ENCODE results near the gene ASPHD2.
"Not testable (repeated sequence)": the region's sequence is repeated elsewhere in the genome, so short reads cannot be mapped to it uniquely, and the experiment has no call there.

Gene ASPHD2

GRCh38 chr22:26417406-26417805 is 11.7 kb upstream of the ASPHD2 start:
- no peak for DNase-seq

GRCh38 chr22:26418620-26419019 is 10.4 kb upstream of the ASPHD2 start:
- DNase-seq, result no peak

- no peak for DNase-seq
These were observed 2.1 kb upstream of the ASPHD2 start for GRCh38 chr22:26426924-26427323.

- no peak for DNase-seq
These were observed 612 bp downstream of the ASPHD2 start for GRCh38 chr22:26429458-26430286.

DNA sequence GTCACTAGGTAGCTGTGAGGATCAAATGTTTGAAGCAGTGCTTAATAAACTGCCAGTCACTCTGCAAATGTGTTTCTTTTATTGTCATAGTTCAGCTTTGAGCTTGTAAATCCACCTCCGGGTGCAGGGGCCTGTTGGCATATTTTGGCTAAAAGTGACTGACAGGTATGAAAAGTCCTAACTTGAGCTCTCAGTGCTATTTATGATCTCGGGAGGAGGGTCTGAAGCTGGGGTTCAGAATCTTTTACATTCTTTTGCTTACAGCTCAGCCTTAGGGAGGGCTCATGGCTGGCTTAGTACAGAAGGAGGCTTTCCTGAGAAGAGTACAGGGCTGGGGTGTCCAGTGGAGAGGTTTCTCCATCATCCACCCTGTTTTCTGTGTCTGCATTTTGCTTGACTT is 1.5 kb downstream of the ASPHD2 start:
- no peak for DNase-seq

DNA sequence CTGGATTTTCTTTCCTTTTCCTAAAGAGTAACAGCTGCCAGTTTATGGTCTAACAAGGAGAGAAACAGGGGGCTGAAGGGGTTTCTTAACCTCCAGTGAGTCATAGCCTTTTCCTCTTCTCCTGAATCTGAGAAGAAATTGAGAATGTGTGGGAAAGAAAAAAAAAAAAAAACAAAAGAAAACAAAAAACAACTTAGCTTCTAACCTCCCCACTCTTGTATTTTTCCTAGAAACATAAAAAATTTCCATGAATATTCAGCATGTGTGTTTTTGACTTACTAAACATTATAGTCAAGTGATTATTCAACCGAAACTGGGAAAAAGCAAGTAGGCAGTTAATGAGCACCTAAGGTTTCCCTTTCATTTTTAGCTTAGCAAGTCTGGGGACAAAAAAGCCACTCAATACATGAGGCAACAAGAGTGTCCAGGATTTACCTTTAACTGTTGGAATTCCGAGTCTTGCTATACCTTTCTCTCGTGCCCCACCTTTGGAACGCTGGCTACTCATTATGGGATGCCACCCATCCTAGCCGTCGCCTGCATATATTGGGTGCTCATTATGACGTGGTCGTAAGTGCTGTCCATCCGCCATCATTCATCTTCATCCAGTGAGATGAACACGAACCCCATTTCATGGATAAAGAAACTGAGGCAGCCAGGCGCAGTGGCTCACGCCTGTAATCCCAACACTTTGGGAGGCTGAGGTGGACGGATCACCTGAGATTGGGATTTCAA is 2.4 kb downstream of the ASPHD2 start:
- no peak for DNase-seq

GRCh38 chr22:26432619-26433311 is 3.7 kb downstream of the ASPHD2 start:
- DNase-seq, result no peak

GRCh38 chr22:26433805-26434204 is 4.7 kb downstream of the ASPHD2 start:
- no peak for DNase-seq

- no peak for DNase-seq
These were observed 6.5 kb downstream of the ASPHD2 start for GRCh38 chr22:26435327-26436093.

DNA sequence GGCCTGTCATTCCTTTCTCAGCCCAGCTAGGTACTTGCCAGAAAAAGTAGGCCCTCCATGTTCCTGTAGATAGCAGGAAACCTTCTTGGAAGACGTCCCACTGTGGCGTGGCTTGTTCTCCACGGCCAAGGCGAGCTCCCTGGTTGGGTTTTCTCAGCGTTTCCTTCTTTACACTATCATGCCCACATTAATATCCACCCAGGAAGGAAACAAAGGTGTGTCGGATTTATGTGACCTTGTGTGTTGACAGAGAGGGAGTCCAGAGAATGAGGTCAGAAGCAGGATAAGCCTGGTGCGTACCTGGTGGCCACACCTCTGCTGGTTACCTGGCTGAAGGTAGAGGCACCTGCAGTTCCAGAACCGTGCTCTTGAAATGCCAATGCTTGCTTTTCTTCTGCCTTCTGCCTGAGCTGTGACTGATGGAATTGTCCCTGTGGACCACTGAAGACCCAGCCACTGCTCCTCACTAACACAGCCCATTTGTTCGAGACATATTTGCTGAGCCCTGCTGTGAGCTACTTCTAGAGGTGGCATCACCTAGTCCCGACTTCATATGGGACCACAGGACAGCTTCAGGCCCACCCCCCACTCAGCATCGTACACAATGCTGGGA is 7.9 kb downstream of the ASPHD2 start:
- no peak for DNase-seq

DNA sequence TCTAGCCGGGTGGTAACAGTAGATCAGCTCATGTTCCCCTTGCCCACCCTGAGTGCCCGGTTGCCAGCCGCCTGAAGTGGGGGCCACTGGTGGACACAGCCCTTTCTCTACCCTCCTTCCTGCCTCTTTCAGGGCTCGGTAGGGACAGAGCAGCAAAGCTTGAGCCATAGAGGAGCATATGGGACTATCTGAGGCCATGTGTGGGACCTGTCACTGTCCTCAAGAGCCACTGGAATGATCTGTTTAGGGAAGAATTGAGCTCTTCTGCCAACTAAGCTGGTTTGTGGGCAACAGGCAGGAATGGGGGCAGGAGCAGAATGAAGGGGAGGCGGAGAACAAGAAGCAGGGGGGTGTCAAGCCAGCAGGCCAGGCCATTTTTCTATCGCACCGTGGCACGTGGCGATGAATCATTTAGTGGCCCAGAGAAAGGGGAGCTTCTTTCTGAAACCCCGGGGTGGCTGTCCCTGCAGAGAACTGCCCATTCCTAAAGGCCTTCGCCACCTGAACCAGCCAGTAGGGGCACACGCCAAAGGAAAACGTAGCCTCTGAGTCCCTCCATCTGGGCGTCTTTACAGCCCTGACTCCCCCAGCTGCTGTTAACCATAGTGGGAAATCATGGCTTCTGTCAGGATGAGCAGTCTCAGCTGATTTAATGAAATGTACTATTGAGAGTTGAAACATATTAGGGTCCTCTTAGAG is 8.8 kb downstream of the ASPHD2 start:
- DNase-seq, result no peak

GRCh38 chr22:26438776-26439175 is 9.7 kb downstream of the ASPHD2 start:
- DNase-seq, result not testable (repeated sequence)

- no peak for DNase-seq
These were observed 10.5 kb downstream of the ASPHD2 start for GRCh38 chr22:26439559-26439958.

- peak; percentile 2 for DNase-seq
These were observed 13.2 kb downstream of the ASPHD2 start for GRCh38 chr22:26442086-26442756.

DNA sequence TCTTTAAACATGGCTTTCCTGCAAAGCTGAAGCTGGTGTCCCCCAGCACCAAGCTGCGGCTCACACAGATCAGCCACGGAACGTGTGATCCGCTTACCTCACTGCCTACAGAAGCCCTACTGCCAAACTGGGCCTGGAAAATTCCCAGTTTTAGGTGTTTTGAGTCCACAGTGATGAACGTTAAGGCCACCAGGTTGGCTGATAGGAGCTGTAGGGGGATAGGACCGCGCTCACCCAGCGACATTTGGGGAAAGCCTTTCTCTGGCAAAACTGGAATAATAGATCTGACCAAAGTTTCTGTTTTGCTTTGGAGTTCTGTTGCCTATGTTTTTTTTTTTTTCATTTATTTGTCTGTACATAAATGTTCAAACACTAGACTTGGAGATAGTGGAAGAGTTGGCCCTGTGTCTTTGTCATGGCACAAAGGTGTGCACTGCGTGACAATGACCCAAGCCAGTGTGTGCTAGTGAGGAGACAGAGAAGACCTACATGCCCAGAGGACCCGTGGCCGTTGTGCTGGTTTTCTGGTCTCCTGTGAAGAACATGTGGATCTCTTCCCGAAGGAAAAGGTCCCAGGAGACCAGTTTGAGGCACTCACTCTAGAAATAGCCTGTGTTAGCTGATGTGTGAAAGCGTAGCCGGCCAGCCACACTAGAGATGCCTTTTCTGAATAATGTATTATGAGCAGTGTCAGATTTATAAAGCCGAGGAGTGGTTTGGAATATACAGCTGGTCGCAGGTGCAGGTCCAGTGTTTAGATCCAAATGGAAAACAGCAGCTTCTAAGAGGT is 15.0 kb downstream of the ASPHD2 start:
- DNase-seq, result no peak

DNA sequence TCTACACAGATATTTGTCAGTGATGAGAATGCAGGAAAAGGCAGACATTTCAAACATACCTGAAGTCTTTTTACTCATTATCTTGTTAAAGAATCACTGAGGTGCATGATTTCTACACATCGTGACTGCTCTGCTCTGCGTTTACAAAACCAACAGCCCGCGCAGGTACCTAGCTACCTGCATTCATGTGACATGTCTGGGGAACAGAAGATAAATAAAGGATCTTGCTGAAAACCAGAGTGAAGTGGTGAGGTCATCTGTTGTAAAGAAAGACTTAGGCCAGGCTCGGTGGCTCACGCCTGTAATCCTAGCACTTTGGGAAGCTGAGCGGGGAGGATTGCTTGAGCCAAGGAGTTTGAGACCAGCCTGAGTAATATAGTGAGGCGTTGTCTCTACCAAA is 15.7 kb downstream of the ASPHD2 start:
- no peak for DNase-seq

GRCh38 chr22:26445577-26446275 is 16.7 kb downstream of the ASPHD2 start:
- no peak for DNase-seq

GRCh38 chr22:26446808-26447515 is 17.9 kb downstream of the ASPHD2 start:
- no peak for DNase-seq
